BE2C (cell line): ENCODE measurements around the gene PRDM13.

Experiments used
- DNase-seq: peaks from one replicate; pipeline ENCODE4 v3.0.0-alpha.2; 2020
- H3K27me3 ChIP-seq: fragments of 250-450 bp; sonication (Bioruptor Pico); 2 replicates; pipeline ENCODE4 v1.5.1; 2020; ENCODE audit warnings: mild to moderate bottlenecking
- H3K36me3 ChIP-seq: fragments of 250-450 bp; sonication (Bioruptor Pico); 2 replicates; pipeline ENCODE4 v1.5.1; 2020; ENCODE audit warnings: mild to moderate bottlenecking
- H3K4me1 ChIP-seq: fragments of 250-450 bp; sonication (Bioruptor Pico); 2 replicates; pipeline ENCODE4 v1.5.1; 2020
- H3K4me3 ChIP-seq: 2 replicates; pipeline ENCODE4 v1.5.1; 2011; ENCODE audit warnings: low read depth, low read length
- H3K9me3 ChIP-seq: fragments of 250-450 bp; sonication (Bioruptor Pico); 2 replicates; pipeline ENCODE4 v1.5.1; 2020
- CTCF ChIP-seq: IDR thresholded peaks from 2 replicates; pipeline ENCODE4 v1.5.1; 2012; ENCODE audit warnings: mild to moderate bottlenecking, low read depth, low read length

The PRDM13 gene

DNA sequence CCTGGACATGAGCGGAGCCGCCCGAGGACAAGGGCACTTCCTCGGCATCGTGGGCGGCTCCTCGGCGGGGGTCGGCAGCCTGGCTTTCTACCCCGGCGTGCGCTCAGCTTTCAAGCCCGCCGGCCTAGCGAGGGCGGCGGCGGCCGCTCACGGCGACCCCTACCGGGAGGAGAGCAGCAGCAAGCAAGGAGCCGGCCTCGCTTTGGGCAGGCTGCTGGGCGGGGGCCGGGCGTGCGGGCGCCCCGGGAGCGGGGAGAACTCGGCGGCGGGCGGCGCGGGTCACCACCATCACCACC lies 6.7 kb downstream of the PRDM13 start:
- H3K4me3 ChIP-seq: peak overlapping the region; percentile 7; the same call in 1 of the 2 replicates
- peak; percentile 69 for DNase-seq

DNA sequence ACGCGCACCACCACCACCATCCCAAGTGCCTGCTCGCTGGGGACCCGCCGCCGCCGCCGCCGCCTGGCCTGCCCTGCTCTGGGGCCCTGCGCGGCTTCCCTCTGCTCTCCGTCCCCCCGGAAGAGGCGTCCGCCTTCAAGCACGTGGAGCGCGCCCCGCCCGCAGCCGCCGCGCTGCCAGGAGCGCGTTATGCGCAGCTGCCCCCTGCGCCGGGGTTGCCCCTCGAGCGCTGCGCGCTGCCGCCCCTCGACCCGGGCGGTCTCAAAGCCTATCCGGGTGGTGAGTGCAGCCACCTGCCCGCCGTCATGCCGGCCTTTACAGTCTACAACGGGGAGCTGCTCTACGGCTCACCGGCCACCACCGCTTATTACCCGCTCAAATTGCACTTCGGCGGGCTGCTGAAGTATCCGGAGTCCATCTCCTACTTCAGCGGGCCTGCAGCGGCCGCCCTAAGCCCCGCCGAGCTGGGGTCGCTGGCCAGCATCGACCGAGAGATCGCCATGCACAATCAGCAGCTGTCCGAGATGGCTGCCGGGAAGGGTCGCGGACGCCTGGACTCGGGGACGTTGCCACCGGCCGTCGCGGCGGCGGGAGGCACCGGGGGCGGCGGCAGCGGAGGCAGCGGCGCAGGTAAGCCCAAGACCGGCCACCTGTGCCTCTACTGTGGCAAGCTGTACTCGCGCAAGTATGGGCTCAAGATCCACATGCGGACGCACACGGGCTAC lies 7.2 kb downstream of the PRDM13 start:
- peaks cover 98% of the 10 kb centered on the region for H3K27me3 ChIP-seq
- peak overlapping the region; percentile 31 for H3K4me3 ChIP-seq
- no peaks in the 10 kb centered on the region for H3K4me1 ChIP-seq
- no peaks in the 10 kb centered on the region for H3K9me3 ChIP-seq
- H3K36me3 ChIP-seq: no peaks in the 10 kb centered on the region
- TF ChIP-seq CTCF: no peak
- no peak for DNase-seq

More for the DNA sequence above, 6.7 kb downstream of the PRDM13 start:
- H3K4me1 ChIP-seq: no peaks in the 10 kb centered on the region
- no peaks in the 10 kb centered on the region for H3K36me3 ChIP-seq
- peaks cover 98% of the 10 kb centered on the region for H3K27me3 ChIP-seq
- H3K9me3 ChIP-seq: no peaks in the 10 kb centered on the region
- TF ChIP-seq CTCF: peak; percentile 39

- DNase-seq: no peak
- H3K4me1 ChIP-seq: no peaks in the 10 kb centered on the region
- peak overlapping the region; percentile 31 for H3K4me3 ChIP-seq
- no peak for TF ChIP-seq CTCF
- H3K27me3 ChIP-seq: peaks cover 98% of the 10 kb centered on the region
- H3K9me3 ChIP-seq: no peaks in the 10 kb centered on the region
- H3K36me3 ChIP-seq: no peaks in the 10 kb centered on the region
These were observed 8.0 kb downstream of the PRDM13 start for GRCh38 chr6:99614430-99615186.

DNA sequence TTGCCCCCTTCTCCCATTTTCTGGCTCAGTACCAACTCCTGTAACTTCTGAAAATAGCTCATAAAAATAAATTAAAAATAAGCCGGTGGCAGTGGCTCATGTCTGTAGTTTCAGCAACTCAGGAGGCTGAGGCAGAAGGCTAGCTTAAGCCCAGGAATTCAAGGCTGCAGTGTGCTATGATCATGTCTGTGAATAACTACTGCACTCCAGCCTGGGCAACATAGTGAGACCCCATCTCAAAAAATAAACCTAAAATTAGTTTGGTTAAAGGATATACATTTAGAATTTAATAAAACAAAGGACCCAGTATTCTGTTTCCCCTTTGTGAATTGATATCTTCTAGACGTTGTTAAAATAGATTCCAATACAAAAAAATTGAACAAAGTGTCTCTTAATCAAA lies 10.5 kb downstream of the PRDM13 start:
- H3K27me3 ChIP-seq: peaks cover 97% of the 10 kb centered on the region
- H3K4me1 ChIP-seq: no peaks in the 10 kb centered on the region
- no peak for TF ChIP-seq CTCF
- H3K36me3 ChIP-seq: no peaks in the 10 kb centered on the region
- no peaks in the 10 kb centered on the region for H3K9me3 ChIP-seq
- DNase-seq: no peak
- H3K4me3 ChIP-seq: no peak overlapping the region

DNA sequence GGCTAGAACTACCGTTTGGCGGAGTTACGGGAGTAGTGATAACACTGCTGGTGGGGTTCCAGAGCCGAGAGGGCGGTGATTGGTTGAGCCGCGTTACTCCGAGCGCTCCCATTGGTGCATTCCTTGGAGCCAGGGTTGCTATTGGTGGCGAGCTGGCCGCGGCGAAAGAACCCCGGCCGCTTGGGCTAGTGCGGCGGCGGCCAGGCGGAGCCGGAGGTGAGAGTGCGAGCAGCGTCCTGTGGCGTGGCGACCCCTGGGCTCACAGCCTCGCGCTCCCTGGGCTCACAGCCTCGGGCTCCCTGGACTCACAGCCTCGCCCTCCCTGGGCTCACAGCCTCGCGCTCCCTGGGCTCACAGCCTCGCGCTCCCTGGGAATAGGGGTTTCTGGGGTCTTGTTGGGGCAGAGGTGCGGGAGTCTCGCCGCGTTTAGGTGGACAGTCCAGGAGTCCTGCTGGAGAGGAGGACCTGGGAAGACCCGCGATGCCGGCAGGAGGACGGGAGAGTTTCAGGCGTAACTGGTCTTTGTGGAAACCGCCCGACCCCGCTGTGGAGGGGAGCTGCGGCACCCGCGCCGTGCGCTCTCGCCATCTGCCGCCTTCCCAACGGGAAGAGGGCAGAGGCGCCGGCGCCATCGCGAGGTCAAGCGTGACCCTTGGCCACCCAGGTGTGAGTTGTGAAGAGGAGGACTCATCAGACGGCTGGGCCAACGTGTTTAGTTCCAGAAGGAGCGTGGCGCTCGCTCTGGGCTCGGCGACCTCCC lies 12.2 kb downstream of the PRDM13 start:
- DNase-seq: no peak

More for the DNA sequence above, 12.2 kb downstream of the PRDM13 start:
- no peak for TF ChIP-seq CTCF
- Histone ChIP-seq H3K9me3 (no peaks in the 10 kb centered on the region; the same call in 1 of the 2 replicates), H3K36me3 (no peaks in the 10 kb centered on the region), H3K4me3 (no peak overlapping the region), H3K27me3 (peaks cover 90% of the 10 kb centered on the region), H3K4me1 (no peaks in the 10 kb centered on the region)
